Stimulated activated CD8-positive, alpha-beta memory T cell treated with anti-CD3 and anti-CD28 coated beads, Interleukin-12 subunit alpha, Interleukin-12 subunit beta, amount 100 ng/mL, for 24 hours (primary cell): ENCODE results near the gene INPPL1.

Experiments used
- DNase-seq: peaks from one replicate; pipeline ENCODE4 v3.0.0-alpha.2; 2020; ENCODE audit errors: extremely low read depth

The INPPL1 gene

GRCh38 chr11:72231396-72232259, 7.1 kb downstream of the INPPL1 start:
- no peak for DNase-seq

GRCh38 chr11:72232260-72233055, 7.9 kb downstream of the INPPL1 start:
- no peak for DNase-seq

- no peak for DNase-seq
Observed at GRCh38 chr11:72233056-72233772, 8.6 kb downstream of the INPPL1 start.

GRCh38 chr11:72233773-72234513, 9.4 kb downstream of the INPPL1 start:
- DNase-seq: no peak

- DNase-seq: no peak
Observed at GRCh38 chr11:72234514-72234830, 9.9 kb downstream of the INPPL1 start.

- DNase-seq: no peak
Observed at GRCh38 chr11:72234920-72235319, 10.4 kb downstream of the INPPL1 start.

- no peak for DNase-seq
Observed at GRCh38 chr11:72235351-72236057, 10.9 kb downstream of the INPPL1 start.

- no peak for DNase-seq
Observed at GRCh38 chr11:72236083-72236697, 11.6 kb downstream of the INPPL1 start.

- no peak for DNase-seq
Observed at GRCh38 chr11:72236774-72237111, 12.2 kb downstream of the INPPL1 start.

GRCh38 chr11:72237112-72237931, 12.8 kb downstream of the INPPL1 start:
- no peak for DNase-seq

GRCh38 chr11:72238040-72238450, 13.5 kb downstream of the INPPL1 start:
- DNase-seq: no peak

- no peak for DNase-seq
Observed at GRCh38 chr11:72238492-72239312, 14.1 kb downstream of the INPPL1 start.

GRCh38 chr11:72239313-72239848, 14.8 kb downstream of the INPPL1 start:
- no peak for DNase-seq

GRCh38 chr11:72239849-72240460, 15.4 kb downstream of the INPPL1 start:
- no peak for DNase-seq

GRCh38 chr11:72240461-72241290, 16.1 kb downstream of the INPPL1 start:
- DNase-seq: no peak

- DNase-seq: no peak
Observed at GRCh38 chr11:72241291-72241781, 16.8 kb downstream of the INPPL1 start.

GRCh38 chr11:72242141-72242540, 17.6 kb downstream of the INPPL1 start:
- no peak for DNase-seq
